Activated CD8-positive, alpha-beta T cell treated with anti-CD3 and anti-CD28 coated beads, Interleukin-2, amount 10 ng/mL, durations not matched to agents 7 days and 5 days (primary cell): Measurements from ENCODE around the gene SLC6A8. TPM values are rescaled to one million over a fixed set of nuclear protein-coding genes. Genes with fewer than 3 reads are reported as not detected.

Experiments
- ATAC-seq: fragments of 150-1000 bp; cut with Tn5 transposase; one replicate; pipeline ENCODE4 v1.10.0; 2021; ENCODE audit warnings: moderate library complexity
- CTCF ChIA-PET: fragments of 350-600 bp; sonication (Branson Sonifier 250); formaldehyde crosslinking; loops from one replicate; lab custom pipeline; 2021; ENCODE audit warnings: antibody characterized with exemption; lab: Charles Lee
- POLR2A ChIA-PET: fragments of 350-600 bp; sonication (Branson Sonifier 250); formaldehyde crosslinking; loops from one replicate; lab custom pipeline; 2021; ENCODE audit warnings: antibody characterized with exemption; lab: Charles Lee
- DNase-seq: peaks from one replicate; pipeline ENCODE4 v3.0.0-alpha.2; 2020
- H3K27ac Mint-ChIP-seq: one replicate; pipeline ENCODE4 v1.8.0; 2021; ENCODE audit warnings: mild to moderate bottlenecking, mixed read lengths
- H3K27me3 Mint-ChIP-seq: one replicate; pipeline ENCODE4 v1.8.0; 2021; ENCODE audit warnings: low read depth, mixed read lengths
- H3K36me3 Mint-ChIP-seq: one replicate; pipeline ENCODE4 v1.8.0; 2021; ENCODE audit warnings: low read depth, mixed read lengths
- H3K4me1 Mint-ChIP-seq: one replicate; pipeline ENCODE4 v1.8.0; 2021; ENCODE audit warnings: low read depth, mixed read lengths
- H3K4me3 Mint-ChIP-seq: one replicate; pipeline ENCODE4 v1.8.0; 2021; ENCODE audit warnings: mild to moderate bottlenecking, mixed read lengths
- H3K9me3 Mint-ChIP-seq: one replicate; pipeline ENCODE4 v1.8.0; 2022; ENCODE audit warnings: mixed read lengths; ENCODE audit not compliant: insufficient read depth
- total RNA-seq, 2 experiments: library from RNA; stranded (reverse); gene quantifications; one replicate each; pipeline ENCODE4 v1.2.3, GENCODE V29; 2021

The SLC6A8 gene
- total RNA-seq, 2 experiments from 2014 or later: 0.82 to 1.3 TPM

- H3K9me3 Mint-ChIP-seq: no peaks in the 10 kb centered on the region
- H3K27me3 Mint-ChIP-seq: no peaks in the 10 kb centered on the region
- no peak overlapping the region for H3K4me3 Mint-ChIP-seq
- DNase-seq (no peak), ATAC-seq (no peak)
- peaks cover 5% of the 10 kb centered on the region for H3K4me1 Mint-ChIP-seq
- no peak overlapping the region for H3K27ac Mint-ChIP-seq
- peaks cover 17% of the 10 kb centered on the region for H3K36me3 Mint-ChIP-seq
- ChIA-PET POLR2A (no interaction called here), CTCF (interaction anchor here (1.2 to 1.5 kb wide), 2 partner anchors 16 to 40 kb away, joined by 3 to 5 read pairs; no protein-coding TSS in a partner anchor)
These were observed 19.7 kb downstream of the SLC6A8 start for GRCh38 chrX:153707406-153707805.

- POLR2A ChIA-PET: no interaction called here
- ATAC-seq: no peak
- CTCF ChIA-PET: interaction anchor here (1.2 to 1.5 kb wide), 4 partner anchors 15 to 169 kb away, joined by 3 to 5 read pairs (median 4); no protein-coding TSS in a partner anchor
- DNase-seq: peak; percentile 41
- Mint-ChIP-seq H3K27ac (no peak overlapping the region), H3K4me3 (no peak overlapping the region), H3K27me3 (no peaks in the 10 kb centered on the region), H3K36me3 (peaks cover 18% of the 10 kb centered on the region), H3K9me3 (no peaks in the 10 kb centered on the region), H3K4me1 (peaks cover 5% of the 10 kb centered on the region)
These were observed 20.7 kb downstream of the SLC6A8 start for GRCh38 chrX:153708415-153708814.

GRCh38 chrX:153709726-153710674, 22.3 kb downstream of the SLC6A8 start:
- H3K27ac Mint-ChIP-seq: no peak overlapping the region
- H3K4me1 Mint-ChIP-seq: peaks cover 5% of the 10 kb centered on the region
- H3K9me3 Mint-ChIP-seq: no peaks in the 10 kb centered on the region
- ATAC-seq (no peak), DNase-seq (no peak)
- H3K27me3 Mint-ChIP-seq: no peaks in the 10 kb centered on the region
- ChIA-PET CTCF (no interaction called here), POLR2A (interaction anchor here (1.1 kb wide), 1 partner anchor 9 kb away, joined by 3 read pairs; no protein-coding TSS in a partner anchor)
- no peak overlapping the region for H3K4me3 Mint-ChIP-seq
- H3K36me3 Mint-ChIP-seq: peaks cover 24% of the 10 kb centered on the region

GRCh38 chrX:153714256-153714655, 26.5 kb downstream of the SLC6A8 start:
- ChIA-PET CTCF (no interaction called here), POLR2A (no interaction called here)
- H3K27me3 Mint-ChIP-seq: no peaks in the 10 kb centered on the region
- H3K4me1 Mint-ChIP-seq: no peaks in the 10 kb centered on the region
- peaks cover 33% of the 10 kb centered on the region for H3K36me3 Mint-ChIP-seq
- H3K27ac Mint-ChIP-seq: no peak overlapping the region
- no peaks in the 10 kb centered on the region for H3K9me3 Mint-ChIP-seq
- ATAC-seq (no peak), DNase-seq (no peak)
- H3K4me3 Mint-ChIP-seq: no peak overlapping the region

DNA sequence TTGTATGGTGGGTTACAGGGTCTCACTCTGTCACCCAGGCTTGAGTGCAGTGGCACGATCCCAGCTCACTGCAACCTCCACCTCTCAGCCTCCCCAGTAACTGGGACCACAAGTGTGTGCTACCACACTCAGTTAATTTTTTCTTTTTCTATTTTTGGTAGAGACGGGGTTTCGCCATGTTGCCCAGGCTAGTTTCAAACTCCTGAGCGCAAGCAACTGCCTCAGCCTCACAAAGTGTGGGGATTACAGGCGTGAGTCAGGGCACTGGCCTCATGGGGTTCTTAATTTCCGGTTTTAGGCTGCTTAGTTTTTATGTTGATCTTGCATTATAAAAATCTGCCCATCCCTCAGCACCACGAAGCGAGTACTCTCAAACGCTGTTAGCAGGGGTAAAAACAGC, 29.7 kb downstream of the SLC6A8 start:
- Mint-ChIP-seq H3K36me3 (peaks cover 38% of the 10 kb centered on the region), H3K4me1 (peaks cover 11% of the 10 kb centered on the region), H3K9me3 (no peaks in the 10 kb centered on the region), H3K27me3 (no peaks in the 10 kb centered on the region), H3K4me3 (no peak overlapping the region), H3K27ac (no peak overlapping the region)
- DNase-seq (no peak), ATAC-seq (no peak)
- ChIA-PET POLR2A (no interaction called here), CTCF (no interaction called here)

DNA sequence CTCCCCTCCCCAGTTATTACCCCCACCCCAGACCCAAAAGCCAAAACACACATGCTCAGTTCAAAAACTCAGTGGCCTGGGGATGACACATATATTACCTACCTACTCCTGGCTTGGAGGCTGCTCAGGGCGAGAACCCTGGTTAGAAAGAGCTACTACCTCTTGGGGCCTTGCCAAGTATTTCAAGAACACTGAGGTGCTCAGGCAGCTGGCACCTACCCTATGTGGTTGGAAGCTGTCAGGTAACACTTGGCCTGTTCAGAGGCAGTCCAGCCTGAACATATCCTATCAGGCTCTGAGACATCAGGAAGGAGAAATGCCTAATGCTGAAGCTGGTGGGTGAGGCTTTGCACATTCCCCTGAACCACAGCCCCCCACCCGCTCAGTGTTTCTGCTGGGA, 31.5 kb downstream of the SLC6A8 start:
- no peak for DNase-seq
- ChIA-PET POLR2A (interaction anchor here (0.8 kb wide), 1 partner anchor 10 kb away, joined by 3 read pairs; no protein-coding TSS in a partner anchor), CTCF (interaction anchor here (0.8 to 0.9 kb wide), 2 partner anchors 58 to 874 kb away, joined by 3 read pairs; no protein-coding TSS in a partner anchor)
- H3K27ac Mint-ChIP-seq: no peak overlapping the region
- H3K4me1 Mint-ChIP-seq: peaks cover 13% of the 10 kb centered on the region
- no peak overlapping the region for H3K4me3 Mint-ChIP-seq
- peaks cover 39% of the 10 kb centered on the region for H3K36me3 Mint-ChIP-seq
- no peak for ATAC-seq
- H3K27me3 Mint-ChIP-seq: no peaks in the 10 kb centered on the region
- H3K9me3 Mint-ChIP-seq: no peaks in the 10 kb centered on the region

- DNase-seq (no peak), ATAC-seq (no peak)
- ChIA-PET POLR2A (interaction anchor here (0.8 kb wide), 1 partner anchor 10 kb away, joined by 3 read pairs; no protein-coding TSS in a partner anchor), CTCF (interaction anchor here (0.8 to 0.9 kb wide), 2 partner anchors 58 to 873 kb away, joined by 3 read pairs; no protein-coding TSS in a partner anchor)
- no peak overlapping the region for H3K27ac Mint-ChIP-seq
- no peak overlapping the region for H3K4me3 Mint-ChIP-seq
- H3K36me3 Mint-ChIP-seq: peaks cover 37% of the 10 kb centered on the region
- H3K27me3 Mint-ChIP-seq: no peaks in the 10 kb centered on the region
- peaks cover 13% of the 10 kb centered on the region for H3K4me1 Mint-ChIP-seq
- H3K9me3 Mint-ChIP-seq: no peaks in the 10 kb centered on the region
These were observed 32.0 kb downstream of the SLC6A8 start for GRCh38 chrX:153719701-153720100.

- peak overlapping the region; percentile 86 for H3K27ac Mint-ChIP-seq
- no peak for ATAC-seq
- H3K27me3 Mint-ChIP-seq: no peaks in the 10 kb centered on the region
- CTCF ChIA-PET: interaction anchor here (1.0 kb wide), 1 partner anchor 15 kb away, joined by 3 read pairs; no protein-coding TSS in a partner anchor
- no peaks in the 10 kb centered on the region for H3K9me3 Mint-ChIP-seq
- H3K4me3 Mint-ChIP-seq: peak overlapping the region; percentile 88
- peaks cover 32% of the 10 kb centered on the region for H3K4me1 Mint-ChIP-seq
- H3K36me3 Mint-ChIP-seq: peaks cover 25% of the 10 kb centered on the region
- no peak for DNase-seq
- POLR2A ChIA-PET: no interaction called here
These were observed 35.1 kb downstream of the SLC6A8 start for GRCh38 chrX:153722704-153723350.

GRCh38 chrX:153723351-153724251, 35.9 kb downstream of the SLC6A8 start:
- no peaks in the 10 kb centered on the region for H3K27me3 Mint-ChIP-seq
- peaks cover 26% of the 10 kb centered on the region for H3K36me3 Mint-ChIP-seq
- CTCF ChIA-PET: interaction anchor here (1.0 kb wide), 1 partner anchor 16 kb away, joined by 3 read pairs; no protein-coding TSS in a partner anchor
- DNase-seq: peak; percentile 60
- H3K9me3 Mint-ChIP-seq: no peaks in the 10 kb centered on the region
- peak overlapping the region; percentile 88 for H3K4me3 Mint-ChIP-seq
- peaks cover 33% of the 10 kb centered on the region for H3K4me1 Mint-ChIP-seq
- peak overlapping the region; percentile 86 for H3K27ac Mint-ChIP-seq
- ATAC-seq: peak; percentile 37
- POLR2A ChIA-PET: no interaction called here

GRCh38 chrX:153724252-153725038, 36.7 kb downstream of the SLC6A8 start, which contains the start of the genes ABCD1 and BCAP31:
TSS of gene ABCD1 (plus strand) at chrX:153724856. CDS start at chrX:153725267, 411 bp downstream.
TSS of gene BCAP31 (minus strand) at chrX:153724387. CDS start at chrX:153723244, 1,143 bp downstream.
- ATAC-seq: peak; percentile 84
- POLR2A ChIA-PET: no interaction called here
- H3K4me1 Mint-ChIP-seq: peaks cover 32% of the 10 kb centered on the region

More at GRCh38 chrX:153724252-153725038, 36.7 kb downstream of the SLC6A8 start, which contains the start of the genes ABCD1 and BCAP31:
- no peaks in the 10 kb centered on the region for H3K9me3 Mint-ChIP-seq
- peak; percentile 91 for DNase-seq
- peak within 1 kb of the TSS; percentile 86 for H3K27ac Mint-ChIP-seq
- peaks cover 23% of the 10 kb centered on the region for H3K36me3 Mint-ChIP-seq
- H3K27me3 Mint-ChIP-seq: no peaks in the 10 kb centered on the region
- CTCF ChIA-PET: no interaction called here
- H3K4me3 Mint-ChIP-seq: peak within 1 kb of the TSS; percentile 88
